Measurements from ENCODE around the gene ASB1.

ASB1 gene

GRCh38 chr2:238493411-238493810 lies 66.7 kb downstream of the ASB1 start:
- no peaks in the 10 kb centered on the region for H3K27me3 ChIP-seq (ENCODE audit: insufficient read depth, low read length)
- no peaks in the 10 kb centered on the region for H3K36me3 ChIP-seq (ENCODE audit: control insufficient read depth in 1 of 2, insufficient read depth in 2 of 2, low read length in 2 of 2)
- H2AK5ac ChIP-seq (ENCODE audit: low read length): no peak overlapping the region
- H3K18ac ChIP-seq (ENCODE audit: low read length): no peak overlapping the region
- H4K8ac ChIP-seq (ENCODE audit: low read depth, low read length): no peak overlapping the region
- no peak overlapping the region for H4K12ac ChIP-seq (ENCODE audit: low read depth, low read length)
- H2AFZ ChIP-seq (ENCODE audit: insufficient read depth, low read length, poor library complexity): no peak overlapping the region
- H2BK5ac ChIP-seq (ENCODE audit: low read depth, low read length, poor library complexity): no peak overlapping the region
- H3K4me2 ChIP-seq (ENCODE audit: low read length): no peak overlapping the region
- H3K4ac ChIP-seq (ENCODE audit: low read depth, low read length): no peak overlapping the region
- H3K4me1 ChIP-seq (ENCODE audit: control insufficient read depth in 1 of 2, insufficient read depth in 2 of 2, low read length in 2 of 2): no peaks in the 10 kb centered on the region
- H3K79me2 ChIP-seq (ENCODE audit: control insufficient read depth, insufficient read depth, low read length, poor library complexity): no peaks in the 10 kb centered on the region
- no peak overlapping the region for H2BK12ac ChIP-seq (ENCODE audit: low read length)
- H4K91ac ChIP-seq (ENCODE audit: low read depth, low read length): no peak overlapping the region
- no peak overlapping the region for H3K27ac ChIP-seq (ENCODE audit: low read depth, low read length)
- DNase-seq: no peak
- no peak overlapping the region for H3K9ac ChIP-seq (ENCODE audit: low read length)
- H2BK120ac ChIP-seq (ENCODE audit: insufficient read depth, low read length, poor library complexity): no peak overlapping the region
- peaks cover 4% of the 10 kb centered on the region for H3K9me3 ChIP-seq (ENCODE audit: insufficient read depth, low read depth, low read length)
- H3K4me3 ChIP-seq (ENCODE audit: low read depth, low read length): no peak overlapping the region
- H3K14ac ChIP-seq (ENCODE audit: low read length): no peak overlapping the region
- no peaks in the 10 kb centered on the region for H3K79me1 ChIP-seq (ENCODE audit: low read length)
- no peak overlapping the region for H3K23ac ChIP-seq (ENCODE audit: low read length)
- WGBS (ENCODE audit: extremely low coverage, insufficient coverage, insufficient read length): no CpG with 5 or more reads among the region's 5 CpGs

- no CpG with 5 or more reads among the region's 18 CpGs for WGBS (ENCODE audit: extremely low coverage, insufficient coverage, insufficient read length)
- no peak overlapping the region for H2AK5ac ChIP-seq (ENCODE audit: low read length)
- no peak overlapping the region for H2BK120ac ChIP-seq (ENCODE audit: insufficient read depth, low read length, poor library complexity)
- DNase-seq: no peak
- no peaks in the 10 kb centered on the region for H3K79me2 ChIP-seq (ENCODE audit: control insufficient read depth, insufficient read depth, low read length, poor library complexity)
- H3K27ac ChIP-seq (ENCODE audit: low read depth, low read length): no peak overlapping the region
- H2BK12ac ChIP-seq (ENCODE audit: low read length): no peak overlapping the region
- no peaks in the 10 kb centered on the region for H3K4me1 ChIP-seq (ENCODE audit: control insufficient read depth in 1 of 2, insufficient read depth in 2 of 2, low read length in 2 of 2)
- H3K18ac ChIP-seq (ENCODE audit: low read length): no peak overlapping the region
- no peaks in the 10 kb centered on the region for H3K36me3 ChIP-seq (ENCODE audit: control insufficient read depth in 1 of 2, insufficient read depth in 2 of 2, low read length in 2 of 2)
- H2BK5ac ChIP-seq (ENCODE audit: low read depth, low read length, poor library complexity): no peak overlapping the region
- no peak overlapping the region for H4K91ac ChIP-seq (ENCODE audit: low read depth, low read length)
- no peaks in the 10 kb centered on the region for H3K79me1 ChIP-seq (ENCODE audit: low read length)
- no peak overlapping the region for H3K4ac ChIP-seq (ENCODE audit: low read depth, low read length)
- H4K8ac ChIP-seq (ENCODE audit: low read depth, low read length): no peak overlapping the region
- H3K27me3 ChIP-seq (ENCODE audit: insufficient read depth, low read length): no peaks in the 10 kb centered on the region
- H2AFZ ChIP-seq (ENCODE audit: insufficient read depth, low read length, poor library complexity): no peak overlapping the region
- H3K9ac ChIP-seq (ENCODE audit: low read length): no peak overlapping the region
- no peak overlapping the region for H3K14ac ChIP-seq (ENCODE audit: low read length)
- H3K4me3 ChIP-seq (ENCODE audit: low read depth, low read length): no peak overlapping the region
- peaks cover 4% of the 10 kb centered on the region for H3K9me3 ChIP-seq (ENCODE audit: insufficient read depth, low read depth, low read length)
- H3K23ac ChIP-seq (ENCODE audit: low read length): no peak overlapping the region
- no peak overlapping the region for H4K12ac ChIP-seq (ENCODE audit: low read depth, low read length)
- H3K4me2 ChIP-seq (ENCODE audit: low read length): no peak overlapping the region
These were observed 67.3 kb downstream of the ASB1 start for GRCh38 chr2:238493880-238494572.

GRCh38 chr2:238494573-238494961 lies 67.8 kb downstream of the ASB1 start:
- no peak overlapping the region for H3K4ac ChIP-seq (ENCODE audit: low read depth, low read length)
- no peaks in the 10 kb centered on the region for H3K79me2 ChIP-seq (ENCODE audit: control insufficient read depth, insufficient read depth, low read length, poor library complexity)
- H3K79me1 ChIP-seq (ENCODE audit: low read length): no peaks in the 10 kb centered on the region
- no peak overlapping the region for H3K18ac ChIP-seq (ENCODE audit: low read length)
- H3K27ac ChIP-seq (ENCODE audit: low read depth, low read length): no peak overlapping the region
- H2AK5ac ChIP-seq (ENCODE audit: low read length): no peak overlapping the region
- no peak overlapping the region for H3K4me2 ChIP-seq (ENCODE audit: low read length)
- DNase-seq: no peak
- no peak overlapping the region for H3K4me3 ChIP-seq (ENCODE audit: low read depth, low read length)
- no peak overlapping the region for H4K8ac ChIP-seq (ENCODE audit: low read depth, low read length)
- H3K9ac ChIP-seq (ENCODE audit: low read length): no peak overlapping the region
- H4K91ac ChIP-seq (ENCODE audit: low read depth, low read length): no peak overlapping the region
- no peaks in the 10 kb centered on the region for H3K4me1 ChIP-seq (ENCODE audit: control insufficient read depth in 1 of 2, insufficient read depth in 2 of 2, low read length in 2 of 2)
- H2BK12ac ChIP-seq (ENCODE audit: low read length): no peak overlapping the region
- no peaks in the 10 kb centered on the region for H3K36me3 ChIP-seq (ENCODE audit: control insufficient read depth in 1 of 2, insufficient read depth in 2 of 2, low read length in 2 of 2)
- H2AFZ ChIP-seq (ENCODE audit: insufficient read depth, low read length, poor library complexity): no peak overlapping the region
- H4K12ac ChIP-seq (ENCODE audit: low read depth, low read length): no peak overlapping the region
- H3K23ac ChIP-seq (ENCODE audit: low read length): no peak overlapping the region
- H3K9me3 ChIP-seq (ENCODE audit: insufficient read depth, low read depth, low read length): peaks cover 4% of the 10 kb centered on the region
- H2BK5ac ChIP-seq (ENCODE audit: low read depth, low read length, poor library complexity): no peak overlapping the region
- WGBS (ENCODE audit: extremely low coverage, insufficient coverage, insufficient read length): no CpG with 5 or more reads among the region's 16 CpGs
- no peak overlapping the region for H2BK120ac ChIP-seq (ENCODE audit: insufficient read depth, low read length, poor library complexity)
- H3K27me3 ChIP-seq (ENCODE audit: insufficient read depth, low read length): no peaks in the 10 kb centered on the region
- no peak overlapping the region for H3K14ac ChIP-seq (ENCODE audit: low read length)

GRCh38 chr2:238495422-238495821 lies 68.7 kb downstream of the ASB1 start:
- no peak for DNase-seq
- H2AK5ac ChIP-seq (ENCODE audit: low read length): no peak overlapping the region
- H4K12ac ChIP-seq (ENCODE audit: low read depth, low read length): no peak overlapping the region
- no peak overlapping the region for H3K18ac ChIP-seq (ENCODE audit: low read length)
- H2AFZ ChIP-seq (ENCODE audit: insufficient read depth, low read length, poor library complexity): no peak overlapping the region
- no peak overlapping the region for H3K4me2 ChIP-seq (ENCODE audit: low read length)
- no peaks in the 10 kb centered on the region for H3K27me3 ChIP-seq (ENCODE audit: insufficient read depth, low read length)
- no peak overlapping the region for H3K14ac ChIP-seq (ENCODE audit: low read length)
- no peak overlapping the region for H2BK120ac ChIP-seq (ENCODE audit: insufficient read depth, low read length, poor library complexity)
- no peak overlapping the region for H4K8ac ChIP-seq (ENCODE audit: low read depth, low read length)
- H3K4ac ChIP-seq (ENCODE audit: low read depth, low read length): no peak overlapping the region
- H2BK5ac ChIP-seq (ENCODE audit: low read depth, low read length, poor library complexity): no peak overlapping the region
- H3K9ac ChIP-seq (ENCODE audit: low read length): no peak overlapping the region
- no peaks in the 10 kb centered on the region for H3K4me1 ChIP-seq (ENCODE audit: control insufficient read depth in 1 of 2, insufficient read depth in 2 of 2, low read length in 2 of 2)
- H4K91ac ChIP-seq (ENCODE audit: low read depth, low read length): no peak overlapping the region
- no peak overlapping the region for H3K27ac ChIP-seq (ENCODE audit: low read depth, low read length)
- no peak overlapping the region for H3K4me3 ChIP-seq (ENCODE audit: low read depth, low read length)
- H3K79me2 ChIP-seq (ENCODE audit: control insufficient read depth, insufficient read depth, low read length, poor library complexity): no peaks in the 10 kb centered on the region
- no peak overlapping the region for H3K23ac ChIP-seq (ENCODE audit: low read length)
- WGBS (ENCODE audit: extremely low coverage, insufficient coverage, insufficient read length): no CpG with 5 or more reads among the region's 10 CpGs
- H3K9me3 ChIP-seq (ENCODE audit: insufficient read depth, low read depth, low read length): peaks cover 4% of the 10 kb centered on the region
- no peak overlapping the region for H2BK12ac ChIP-seq (ENCODE audit: low read length)
- no peaks in the 10 kb centered on the region for H3K79me1 ChIP-seq (ENCODE audit: low read length)
- no peaks in the 10 kb centered on the region for H3K36me3 ChIP-seq (ENCODE audit: control insufficient read depth in 1 of 2, insufficient read depth in 2 of 2, low read length in 2 of 2)

Data from trophoblast cell (in vitro differentiated cells and primary cell).